ENCODE measurements around the gene TUNAR. TPM values are rescaled to one million over a fixed set of nuclear protein-coding genes. Genes with fewer than 3 reads are reported as not detected.

Gene TUNAR
- total and polyA plus RNA-seq, 7 donors: 0.01 TPM; not detected in 6

DNA sequence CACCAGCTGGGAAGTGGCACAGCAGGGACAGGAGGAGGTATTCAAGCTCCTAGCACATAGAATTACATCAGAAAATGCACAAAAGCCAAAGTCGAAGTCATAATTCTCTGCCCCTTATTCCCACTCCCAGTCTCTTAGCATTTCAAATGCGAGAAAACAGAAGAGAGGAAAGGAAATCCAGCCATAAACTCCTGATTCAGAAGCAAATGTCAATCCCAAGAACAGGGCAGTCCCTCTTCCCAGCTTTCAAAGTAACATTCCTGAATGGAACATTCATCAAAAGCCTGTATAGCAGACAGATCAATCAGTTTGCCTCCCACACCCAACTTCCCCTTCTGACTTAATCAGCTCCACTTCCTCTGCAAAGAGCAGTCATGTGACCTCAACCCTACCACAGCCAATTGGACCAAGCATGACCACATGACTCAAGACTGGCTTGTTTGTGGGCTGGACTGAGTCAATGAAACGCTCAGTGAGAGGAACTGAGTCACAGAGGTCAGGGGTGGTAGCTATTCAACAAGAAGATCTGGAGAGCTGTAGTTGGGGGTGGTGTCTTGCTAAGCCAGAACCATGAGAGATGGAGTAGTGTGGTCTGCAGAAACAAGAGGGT is 41.4 kb upstream of the TUNAR start:
- H3K4me1 ChIP-seq: no peaks in the 10 kb centered on the region
- WGBS, 3 donors: 44 to 45% (median 44%) methylated on average over 3 of the region's 3 CpGs
- TF ChIP-seq, protein P1, sequence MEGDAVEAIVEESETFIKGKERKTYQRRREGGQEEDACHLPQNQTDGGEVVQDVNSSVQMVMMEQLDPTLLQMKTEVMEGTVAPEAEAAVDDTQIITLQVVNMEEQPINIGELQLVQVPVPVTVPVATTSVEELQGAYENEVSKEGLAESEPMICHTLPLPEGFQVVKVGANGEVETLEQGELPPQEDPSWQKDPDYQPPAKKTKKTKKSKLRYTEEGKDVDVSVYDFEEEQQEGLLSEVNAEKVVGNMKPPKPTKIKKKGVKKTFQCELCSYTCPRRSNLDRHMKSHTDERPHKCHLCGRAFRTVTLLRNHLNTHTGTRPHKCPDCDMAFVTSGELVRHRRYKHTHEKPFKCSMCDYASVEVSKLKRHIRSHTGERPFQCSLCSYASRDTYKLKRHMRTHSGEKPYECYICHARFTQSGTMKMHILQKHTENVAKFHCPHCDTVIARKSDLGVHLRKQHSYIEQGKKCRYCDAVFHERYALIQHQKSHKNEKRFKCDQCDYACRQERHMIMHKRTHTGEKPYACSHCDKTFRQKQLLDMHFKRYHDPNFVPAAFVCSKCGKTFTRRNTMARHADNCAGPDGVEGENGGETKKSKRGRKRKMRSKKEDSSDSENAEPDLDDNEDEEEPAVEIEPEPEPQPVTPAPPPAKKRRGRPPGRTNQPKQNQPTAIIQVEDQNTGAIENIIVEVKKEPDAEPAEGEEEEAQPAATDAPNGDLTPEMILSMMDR (IDR thresholded peaks at IDR 0.05): no peak
- no peaks in the 10 kb centered on the region for H3K36me3 ChIP-seq (ENCODE audit: insufficient read depth in 1 of 2, low read depth in 1 of 2)
- no peak overlapping the region for H3K27ac ChIP-seq
- no peaks in the 10 kb centered on the region for H3K27me3 ChIP-seq (ENCODE audit: insufficient read depth in 3 of 3, low read length in 2 of 3)
- no peaks in the 10 kb centered on the region for H3K9me3 ChIP-seq
- H3K4me3 ChIP-seq: no peak overlapping the region
- DNase-seq (no peak), ATAC-seq (no peak)
- intact Hi-C loops (cut with DNase I): no loop called here

DNA sequence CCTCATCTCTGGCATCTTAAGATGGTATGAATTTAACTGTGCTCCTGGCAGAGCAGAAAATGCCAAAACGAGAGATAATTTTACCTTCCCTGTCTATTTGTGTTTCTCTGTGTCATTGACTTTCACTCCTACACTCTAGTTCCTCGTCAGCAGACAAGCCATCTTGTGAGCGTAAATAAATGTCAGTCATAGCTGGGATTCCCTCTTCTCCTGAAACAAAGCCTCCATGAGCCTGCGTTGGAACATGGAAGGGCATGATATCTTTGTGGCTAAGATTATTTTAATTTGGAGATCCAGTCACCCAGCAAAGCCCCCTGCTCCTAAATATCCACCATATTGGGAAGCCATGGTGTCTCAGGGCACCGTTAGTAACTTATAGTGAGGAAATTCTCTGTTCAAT is 37.8 kb upstream of the TUNAR start:
- Histone ChIP-seq H3K27ac (no peak overlapping the region), H3K9me3 (no peaks in the 10 kb centered on the region), H3K4me1 (no peaks in the 10 kb centered on the region), H3K36me3 (ENCODE audit: insufficient read depth in 1 of 2, low read depth in 1 of 2) (no peaks in the 10 kb centered on the region), H3K27me3 (ENCODE audit: insufficient read depth in 3 of 3, low read length in 2 of 3) (no peaks in the 10 kb centered on the region), H3K4me3 (no peak overlapping the region)
- 68 to 76% (median 74%) methylated on average over 5 of the region's 5 CpGs for WGBS, 3 donors
- no peak for DNase-seq
- intact Hi-C loops (cut with DNase I): no loop called here
- TF ChIP-seq, protein P1 (IDR thresholded peaks at IDR 0.05): no peak
- ATAC-seq: no peak

DNA sequence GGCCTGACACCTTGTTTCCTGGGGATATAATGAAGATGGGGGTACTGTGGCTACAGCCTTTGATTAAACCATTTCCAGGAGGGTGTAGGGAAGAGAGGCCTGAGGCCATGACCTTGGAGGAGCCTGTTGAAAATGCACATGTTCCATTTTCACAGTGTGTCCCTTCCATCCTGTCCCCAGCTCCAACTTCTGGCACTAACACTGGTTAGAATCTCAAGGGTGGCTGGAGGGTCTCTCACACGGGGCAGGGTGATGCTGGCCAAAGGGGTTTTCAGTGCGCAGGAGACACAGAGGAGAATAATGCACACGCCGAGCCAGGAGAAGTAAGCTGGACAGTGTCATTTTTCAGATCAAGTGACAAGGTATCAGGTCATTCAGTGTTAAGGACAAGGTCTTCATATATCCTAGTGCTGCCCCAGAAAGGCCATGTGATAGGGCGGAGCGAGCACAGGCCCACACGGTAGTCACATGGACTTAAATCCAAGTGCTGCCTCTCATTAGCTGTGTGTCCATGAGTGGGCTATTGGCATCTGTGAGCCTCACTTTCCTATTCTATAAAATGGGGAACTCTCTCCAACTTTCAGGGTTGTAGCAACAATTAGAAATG is 36.4 kb upstream of the TUNAR start:
- no peak overlapping the region for H3K27ac ChIP-seq
- ATAC-seq (no peak), DNase-seq (no peak)
- H3K27me3 ChIP-seq (ENCODE audit: insufficient read depth in 3 of 3, low read length in 2 of 3): no peaks in the 10 kb centered on the region
- H3K36me3 ChIP-seq (ENCODE audit: insufficient read depth in 1 of 2, low read depth in 1 of 2): no peaks in the 10 kb centered on the region
- intact Hi-C loops (cut with DNase I): no loop called here
- 69 to 71% (median 70%) methylated on average over 7 of the region's 7 CpGs for WGBS, 3 donors
- TF ChIP-seq, protein P1 (IDR thresholded peaks at IDR 0.05): no peak
- H3K4me3 ChIP-seq: no peak overlapping the region
- no peaks in the 10 kb centered on the region for H3K4me1 ChIP-seq
- H3K9me3 ChIP-seq: no peaks in the 10 kb centered on the region

DNA sequence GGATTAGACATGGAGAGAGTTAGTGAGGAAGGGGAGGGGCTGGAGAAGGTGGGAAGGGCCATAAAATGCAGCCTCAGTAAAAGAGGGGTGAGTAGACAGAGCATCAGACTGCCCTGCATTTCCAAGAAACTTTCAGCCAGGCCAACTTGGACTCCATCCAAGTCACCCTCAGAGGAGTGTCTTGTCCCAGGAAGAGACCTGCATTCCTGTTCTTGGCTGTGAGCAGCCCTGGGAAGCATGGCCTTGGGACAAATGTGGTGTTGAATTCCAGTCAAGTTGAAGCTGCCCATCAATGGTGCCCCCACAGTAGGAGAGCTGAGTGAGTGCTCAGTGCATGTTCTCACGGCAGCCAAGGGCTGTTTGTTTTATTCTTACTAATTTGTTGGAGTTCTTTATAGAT is 35.0 kb upstream of the TUNAR start:
- DNase-seq (no peak), ATAC-seq (no peak)
- Histone ChIP-seq H3K27ac (no peak overlapping the region), H3K4me1 (no peaks in the 10 kb centered on the region), H3K36me3 (ENCODE audit: insufficient read depth in 1 of 2, low read depth in 1 of 2) (no peaks in the 10 kb centered on the region), H3K9me3 (no peaks in the 10 kb centered on the region), H3K27me3 (ENCODE audit: insufficient read depth in 3 of 3, low read length in 2 of 3) (no peaks in the 10 kb centered on the region), H3K4me3 (no peak overlapping the region)
- TF ChIP-seq, protein P1 (IDR thresholded peaks at IDR 0.05): no peak
- intact Hi-C loops (cut with DNase I): no loop called here
- 15 to 64% (median 40%) methylated on average over 1 of the region's 1 CpG for WGBS, 3 donors

DNA sequence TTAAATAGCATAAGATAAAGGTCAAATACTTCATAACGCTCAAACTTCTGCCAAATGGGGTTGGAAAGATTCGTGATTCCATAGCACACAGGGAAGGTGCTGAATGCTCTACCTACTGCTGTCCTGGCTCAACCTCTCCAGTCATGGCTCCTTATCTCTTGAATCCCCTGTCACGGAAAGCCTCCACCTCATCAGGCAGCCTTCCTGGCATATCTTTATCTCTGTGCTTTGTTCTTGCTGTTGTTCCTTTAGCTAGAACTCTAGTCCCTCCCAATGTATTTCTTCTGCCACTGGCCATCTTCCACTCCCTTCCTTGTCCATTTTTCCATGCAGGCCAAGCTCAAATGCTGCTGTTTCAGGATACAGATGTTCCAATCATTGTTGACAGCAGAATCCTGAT is 26.9 kb upstream of the TUNAR start:
- WGBS, 3 donors: 69 to 81% (median 79%) methylated on average over 3 of the region's 3 CpGs
- Histone ChIP-seq H3K27me3 (ENCODE audit: insufficient read depth in 3 of 3, low read length in 2 of 3) (no peaks in the 10 kb centered on the region), H3K4me1 (no peaks in the 10 kb centered on the region), H3K27ac (no peak overlapping the region), H3K9me3 (peaks cover 5% of the 10 kb centered on the region), H3K4me3 (no peak overlapping the region), H3K36me3 (ENCODE audit: insufficient read depth in 1 of 2, low read depth in 1 of 2) (no peaks in the 10 kb centered on the region)
- DNase-seq: no peak
- no peak for ATAC-seq
- TF ChIP-seq, protein P1 (IDR thresholded peaks at IDR 0.05): no peak
- intact Hi-C loops (cut with DNase I): no loop called here

Measured in psoas muscle (tissue), 8 donors.